Retinal pigment epithelial cell (primary cell): Measurements from ENCODE around the gene SYNRG.

Experiments used
- DNase-seq: peaks from one replicate; pipeline ENCODE4 v3.0.0-alpha.2; 2010; ENCODE audit warnings: low read depth
- H3K4me3 ChIP-seq: 2 replicates; pipeline ENCODE4 v1.5.1; 2011; ENCODE audit warnings: mild to moderate bottlenecking, low read length, control low read depth, moderate library complexity
- CTCF ChIP-seq: conservative IDR thresholded peaks from 2 replicates; pipeline ENCODE4 v1.5.1; 2011; ENCODE audit warnings: low read depth, low read length, control low read depth, inconsistent platforms

The SYNRG gene

GRCh38 chr17:37527249-37527851 lies 81.9 kb downstream of the SYNRG start:
- peak; percentile 86 for TF ChIP-seq CTCF
- peak; percentile 9 for DNase-seq
- H3K4me3 ChIP-seq = no peak overlapping the region

- DNase-seq = no peak
- TF ChIP-seq CTCF = no peak
- H3K4me3 ChIP-seq = no peak overlapping the region
Observed at GRCh38 chr17:37523715-37524219, 85.5 kb downstream of the SYNRG start.

- DNase-seq = no peak
- TF ChIP-seq CTCF = no peak
- no peak overlapping the region for H3K4me3 ChIP-seq
Observed at GRCh38 chr17:37521821-37522220, 87.4 kb downstream of the SYNRG start.

- DNase-seq = no peak
- no peak for TF ChIP-seq CTCF
- no peak overlapping the region for H3K4me3 ChIP-seq
Observed at GRCh38 chr17:37520174-37520573, 89.0 kb downstream of the SYNRG start.

- TF ChIP-seq CTCF = no peak
- no peak for DNase-seq
- no peak overlapping the region for H3K4me3 ChIP-seq
Observed at GRCh38 chr17:37519251-37519985, 89.8 kb downstream of the SYNRG start.

- H3K4me3 ChIP-seq = no peak overlapping the region
- TF ChIP-seq CTCF = no peak
- DNase-seq = no peak
Observed at GRCh38 chr17:37518826-37519225, 90.4 kb downstream of the SYNRG start.

- no peak for TF ChIP-seq CTCF
- DNase-seq = no peak
- H3K4me3 ChIP-seq = no peak overlapping the region
Observed at GRCh38 chr17:37517881-37518280, 91.3 kb downstream of the SYNRG start.
